HG03025 (cell line): ENCODE data around the gene COPS7A.

Experiments used
- ATAC-seq: cut with Tn5 transposase; IDR thresholded peaks from one replicate; pipeline ENCODE4 v1.9.1; 2021; ENCODE audit warnings: mild to moderate bottlenecking, moderate library complexity; ENCODE audit not compliant: unreplicated experiment, low FRiP score

The COPS7A gene

GRCh38 chr12:6779708-6780432 lies 56.0 kb downstream of the COPS7A start:
- no peak for ATAC-seq

- no peak for ATAC-seq
Observed at GRCh38 chr12:6780573-6780972, 56.7 kb downstream of the COPS7A start.
